ENCODE results near the gene MYO9B.
A peak's percentile ranks its signal among the peaks of the same experiment; 100 is the strongest.
"Not testable (repeated sequence)": the region's sequence is repeated elsewhere in the genome, so short reads cannot be mapped to it uniquely, and the experiment has no call there.

MYO9B gene

GRCh38 chr19:17094694-17095093 lies 19.1 kb downstream of the MYO9B start:
- not testable (repeated sequence) for DNase-seq

DNA sequence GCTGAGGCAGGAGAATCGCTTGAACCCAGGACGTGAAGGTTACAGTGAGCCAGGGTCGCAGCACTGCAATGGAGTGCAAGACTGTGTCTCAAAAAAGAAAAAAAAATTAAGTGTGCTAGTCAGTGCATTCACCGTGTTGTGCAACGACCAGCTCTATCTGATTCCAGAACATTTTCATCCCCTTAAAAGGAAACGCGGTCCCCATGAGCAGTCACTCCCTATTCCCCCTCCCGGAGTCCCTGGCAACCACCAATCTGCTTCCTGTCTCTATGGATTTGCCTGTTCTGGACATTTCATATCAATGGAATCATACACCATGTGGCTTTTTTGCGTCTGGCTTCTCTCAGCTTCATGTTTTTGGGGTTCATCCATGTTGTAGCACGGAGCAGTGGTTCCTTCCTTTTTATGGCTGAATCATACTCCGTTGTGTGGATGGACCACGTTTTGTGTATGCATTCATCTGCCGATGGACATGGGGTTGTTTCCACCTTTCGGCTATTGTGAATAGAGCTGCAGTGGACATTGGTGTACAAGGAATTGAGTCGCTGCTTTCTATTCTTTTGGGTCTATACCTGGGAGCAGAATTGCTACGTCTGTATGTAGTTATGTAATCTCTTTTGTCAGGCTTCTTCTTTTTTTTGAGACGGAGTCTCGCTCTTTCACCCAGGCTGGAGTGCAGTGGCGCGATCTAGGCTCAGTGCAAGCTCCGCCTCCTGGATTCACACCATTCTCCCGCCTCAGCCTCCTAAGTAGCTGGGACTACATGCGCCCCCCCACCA lies 19.8 kb downstream of the MYO9B start:
- DNase-seq, result no peak

- DNase-seq, result peak; percentile 58
These were observed 22.1 kb downstream of the MYO9B start for GRCh38 chr19:17097593-17098126.

DNA sequence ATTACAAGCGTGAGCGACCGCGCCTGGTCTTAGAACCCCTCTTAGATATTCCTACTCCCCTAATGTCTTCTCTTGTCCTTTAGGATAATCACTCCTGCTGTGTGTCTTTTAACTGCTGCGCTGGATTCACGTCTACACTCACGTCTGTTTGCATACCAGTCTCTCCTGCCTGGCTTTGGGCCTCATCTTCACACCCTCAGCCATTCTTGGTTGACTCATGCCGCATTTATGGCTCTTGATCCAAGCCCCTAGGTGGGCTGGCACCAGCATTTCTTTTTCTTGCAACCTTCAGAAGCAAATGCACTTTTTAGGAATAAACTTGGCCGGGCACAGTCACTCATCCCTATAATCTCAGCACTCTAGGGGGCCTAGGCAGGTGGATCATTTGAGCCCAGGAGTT lies 22.7 kb downstream of the MYO9B start:
- no peak for DNase-seq

- DNase-seq, result no peak
These were observed 26.4 kb downstream of the MYO9B start for GRCh38 chr19:17101686-17102628.

DNA sequence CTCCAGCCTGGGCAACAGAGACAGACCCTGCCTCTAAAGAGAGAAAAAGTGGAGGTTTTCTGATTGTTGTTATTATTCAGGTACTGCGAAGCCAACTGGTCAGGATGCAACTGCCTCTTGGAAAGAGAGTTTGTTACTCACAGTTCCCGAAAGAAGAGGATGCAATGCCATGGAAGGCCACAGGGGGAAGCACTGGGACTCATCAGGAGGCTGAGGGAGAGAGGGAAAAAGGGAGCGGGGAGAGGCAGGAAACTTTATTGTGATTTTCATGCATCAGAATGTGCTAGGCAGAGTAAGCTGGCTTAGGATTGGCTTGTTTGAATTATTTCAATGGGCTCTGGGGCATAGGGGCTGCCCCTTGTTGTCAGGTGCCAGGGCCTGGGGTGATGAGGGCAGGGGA lies 27.6 kb downstream of the MYO9B start:
- DNase-seq, result peak; percentile 49

DNA sequence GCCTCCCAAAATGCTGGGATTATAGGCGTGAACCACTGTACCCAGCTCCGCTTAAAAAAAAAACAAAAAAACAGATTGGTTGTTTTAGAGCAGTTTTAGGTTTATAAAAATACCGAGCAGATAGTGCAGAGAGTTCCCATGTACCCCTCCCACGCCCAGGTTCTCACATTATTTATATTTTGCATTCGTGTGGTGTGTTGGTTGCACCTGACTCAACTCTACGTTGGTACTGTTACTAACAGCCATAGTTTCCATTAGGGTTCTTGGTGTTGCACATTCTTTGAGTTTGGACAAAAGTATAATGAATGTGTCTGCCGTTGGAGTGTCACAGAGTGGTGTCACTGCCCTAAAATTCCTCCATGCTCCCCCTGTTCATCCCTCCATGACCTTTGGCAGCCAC lies 29.1 kb downstream of the MYO9B start:
- no peak for DNase-seq

- peak; percentile 84 for DNase-seq
These were observed 30.0 kb downstream of the MYO9B start for GRCh38 chr19:17105556-17105955.

GRCh38 chr19:17106964-17107363 lies 31.4 kb downstream of the MYO9B start:
- DNase-seq, result not testable (repeated sequence)

- peak; percentile 98 for DNase-seq
These were observed 32.2 kb downstream of the MYO9B start for GRCh38 chr19:17107546-17108452.

- DNase-seq, result no peak
These were observed 32.8 kb downstream of the MYO9B start for GRCh38 chr19:17108453-17108784.

- DNase-seq, result no peak
These were observed 33.7 kb downstream of the MYO9B start for GRCh38 chr19:17109300-17109699.

DNA sequence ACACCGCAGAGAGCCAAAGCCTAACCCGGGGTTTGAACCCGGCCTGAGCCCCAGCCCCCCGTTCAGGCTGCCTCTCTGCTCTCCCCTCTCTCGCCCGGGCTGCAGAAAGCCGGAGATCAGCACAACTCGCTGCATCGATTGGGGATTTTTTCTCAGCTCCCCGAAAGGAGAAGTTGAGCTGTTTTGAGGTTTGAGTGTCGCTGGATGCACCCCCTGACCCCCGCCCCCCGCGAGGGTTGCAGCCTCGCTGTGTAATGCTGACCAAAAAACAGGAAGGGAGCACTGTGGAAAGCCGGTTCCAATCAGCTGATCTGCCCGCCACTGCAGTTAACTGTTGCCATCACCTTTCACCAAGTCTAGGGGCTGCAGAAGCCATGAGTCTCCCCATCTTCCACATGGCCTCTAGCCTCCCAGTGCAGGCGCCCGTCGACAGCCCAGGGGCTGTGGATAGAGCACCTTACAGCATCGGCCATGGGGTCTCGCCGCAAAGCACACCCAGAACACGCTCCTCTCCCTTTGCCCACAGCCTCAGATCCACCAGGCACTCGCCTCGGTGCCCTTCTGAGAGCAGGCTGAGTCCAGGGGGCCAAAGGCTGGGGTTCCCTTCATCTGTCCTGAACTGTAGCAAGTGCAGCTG lies 34.5 kb downstream of the MYO9B start:
- peak; percentile 90 for DNase-seq

GRCh38 chr19:17110599-17110966 lies 35.0 kb downstream of the MYO9B start:
- no peak for DNase-seq

DNA sequence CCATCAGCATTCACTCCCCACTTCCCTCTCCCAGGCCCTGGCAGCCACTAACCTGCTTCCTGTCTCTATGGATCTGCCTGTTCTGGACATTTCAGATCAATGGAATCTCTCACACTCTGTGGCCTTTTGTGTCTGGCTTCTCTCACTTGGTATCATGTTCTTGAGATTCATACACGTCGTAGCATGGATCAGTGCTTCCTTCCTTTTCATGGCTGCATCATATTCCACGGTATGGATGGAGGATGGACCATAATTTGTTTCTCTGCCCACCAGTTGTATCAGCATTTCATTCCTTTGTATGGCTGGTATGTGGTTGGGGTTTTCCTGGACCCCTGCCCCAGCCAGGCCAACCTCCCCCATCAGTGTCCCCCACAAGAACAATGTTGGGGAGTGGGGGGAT lies 36.2 kb downstream of the MYO9B start:
- DNase-seq, result no peak

- DNase-seq, result no peak
These were observed 36.7 kb downstream of the MYO9B start for GRCh38 chr19:17112271-17112670.

GRCh38 chr19:17112700-17113099 lies 37.1 kb downstream of the MYO9B start:
- DNase-seq, result peak; percentile 55

GRCh38 chr19:17113127-17113785 lies 37.7 kb downstream of the MYO9B start:
- DNase-seq, result no peak

- no peak for DNase-seq
These were observed 38.8 kb downstream of the MYO9B start for GRCh38 chr19:17114414-17114831.

GRCh38 chr19:17116996-17117702 lies 41.6 kb downstream of the MYO9B start:
- no peak for DNase-seq

DNA sequence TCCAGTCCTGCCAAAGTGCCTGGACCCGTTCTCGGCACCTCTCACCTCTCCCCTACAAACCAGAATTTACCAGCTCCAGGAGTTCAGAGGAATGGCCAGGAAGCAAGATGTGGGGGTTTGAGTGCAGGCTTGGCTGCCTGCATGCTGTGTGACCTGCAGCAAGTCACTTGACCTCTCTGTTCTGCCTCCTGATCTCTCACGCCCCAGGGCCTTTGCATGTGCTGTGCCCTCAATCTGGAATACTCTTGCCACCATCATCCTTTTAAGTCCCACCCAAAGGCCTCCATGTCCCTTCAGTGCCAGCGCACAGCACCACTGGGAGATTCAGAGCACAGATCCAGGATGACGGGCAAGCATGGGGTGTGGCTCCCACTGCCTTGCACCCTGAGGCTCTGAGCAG lies 43.4 kb downstream of the MYO9B start:
- no peak for DNase-seq

Data from inflammatory macrophage treated with lipopolysaccharide for 4 hours (primary cell).